ENCODE results near the gene MCIDAS. TPM values are rescaled to one million over a fixed set of nuclear protein-coding genes. Genes with fewer than 3 reads are reported as not detected.

Gene MCIDAS
- polyA plus RNA-seq, 3 donors: not detected

DNA sequence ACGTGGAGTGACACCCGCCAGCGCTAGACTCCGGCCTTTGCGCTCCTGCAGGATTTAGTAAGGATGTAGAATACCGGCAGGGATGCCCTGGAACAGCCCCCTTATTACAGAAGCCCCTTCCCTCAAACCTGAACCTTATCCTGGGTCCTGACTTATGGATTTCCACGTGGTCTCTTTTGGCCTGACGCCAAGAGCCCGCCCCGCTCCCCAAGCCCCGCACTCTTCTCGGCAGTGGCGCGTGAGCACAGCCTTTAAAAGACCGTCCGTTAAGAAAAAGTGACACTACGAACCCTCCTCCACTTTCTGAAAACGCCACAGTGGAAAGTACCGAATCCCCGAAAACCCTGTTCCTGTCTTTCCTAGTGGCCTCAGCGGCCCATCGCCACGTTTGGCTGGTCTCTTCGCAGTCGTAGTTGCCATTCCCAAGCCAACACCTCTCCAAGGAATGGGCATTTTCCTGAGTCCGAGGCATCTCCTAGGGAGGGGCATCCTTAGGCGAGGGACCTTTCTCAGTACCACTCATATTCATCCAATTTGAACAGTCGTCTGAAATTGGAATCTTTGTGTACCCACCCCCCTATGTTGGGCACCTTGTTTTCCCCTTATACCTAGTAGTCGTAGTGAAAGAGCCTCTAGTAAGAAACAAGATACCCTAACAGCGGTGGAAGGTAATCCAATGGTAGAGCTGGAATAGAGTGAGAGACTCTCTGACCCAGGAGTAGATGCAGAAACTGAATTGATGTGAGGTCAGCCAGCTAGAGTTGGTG is 732 bp upstream of the MCIDAS start:
- Histone ChIP-seq H3K4me2 (replicated peaks; ENCODE audit: extremely low read depth, low read length, poor library complexity, severe bottlenecking) (peak overlapping the region; percentile 70), H3K4me3 (replicated peaks in 1 of 3; ENCODE audit: low read depth in 2 of 3, low read length in 3 of 3) (peak overlapping the region in 1 of 3 experiments; percentile 59), H3K27ac (ENCODE audit: low read depth in 1 of 2, low read length in 2 of 2) (no peak overlapping the region), H3K36me3 (replicated peaks in 1 of 2; ENCODE audit: control insufficient read depth in 1 of 2, insufficient read depth in 2 of 2, low read length in 2 of 2) (no peaks in the 10 kb centered on the region), H3K79me2 (ENCODE audit: insufficient read depth, low read length) (no peaks in the 10 kb centered on the region), H4K20me1 (ENCODE audit: insufficient read depth, low read length) (no peaks in the 10 kb centered on the region), H3K4me1 (ENCODE audit: control insufficient read depth in 1 of 2, insufficient read depth in 2 of 2, low read length in 2 of 2) (peaks cover 28 to 47% of the 10 kb centered on the region in 2 donors), H3K9ac (ENCODE audit: insufficient read depth, low read length, poor library complexity, severe bottlenecking) (no peak overlapping the region), H3K27me3 (ENCODE audit: control insufficient read depth in 2 of 2, insufficient read depth in 2 of 2, low read length in 2 of 2) (peaks cover 95 to 98% of the 10 kb centered on the region in 2 donors), H3K9me3 (replicated peaks in 1 of 2; ENCODE audit: control insufficient read depth in 1 of 2, insufficient read depth in 1 of 2, low read length in 2 of 2) (peaks cover 5 to 62% of the 10 kb centered on the region in 2 donors), H2AFZ (ENCODE audit: insufficient read depth, low read depth, low read length, poor library complexity, severe bottlenecking) (no peak overlapping the region)
- WGBS (ENCODE audit: insufficient coverage): 5% methylated on average over 19 of the region's 30 CpGs
- intact Hi-C loops (cut with micrococcal nuclease): no loop called here
- Mint-ChIP-seq H3K4me1 (peaks cover 43% of the 10 kb centered on the region), H3K27ac (no peak overlapping the region), H3K36me3 (peaks cover 4 to 5% of the 10 kb centered on the region in 2 donors), H3K9me3 (peaks cover 0 to 40% (median 18%) of the 10 kb centered on the region in 7 donors), H3K4me3 (peak overlapping the region; percentile 27 to 68), H3K27me3 (ENCODE audit: low read depth in 3 of 3) (peaks cover 95 to 100% (median 97%) of the 10 kb centered on the region in 3 donors)
- DNase-seq: no peak
- TF ChIP-seq, protein P1, sequence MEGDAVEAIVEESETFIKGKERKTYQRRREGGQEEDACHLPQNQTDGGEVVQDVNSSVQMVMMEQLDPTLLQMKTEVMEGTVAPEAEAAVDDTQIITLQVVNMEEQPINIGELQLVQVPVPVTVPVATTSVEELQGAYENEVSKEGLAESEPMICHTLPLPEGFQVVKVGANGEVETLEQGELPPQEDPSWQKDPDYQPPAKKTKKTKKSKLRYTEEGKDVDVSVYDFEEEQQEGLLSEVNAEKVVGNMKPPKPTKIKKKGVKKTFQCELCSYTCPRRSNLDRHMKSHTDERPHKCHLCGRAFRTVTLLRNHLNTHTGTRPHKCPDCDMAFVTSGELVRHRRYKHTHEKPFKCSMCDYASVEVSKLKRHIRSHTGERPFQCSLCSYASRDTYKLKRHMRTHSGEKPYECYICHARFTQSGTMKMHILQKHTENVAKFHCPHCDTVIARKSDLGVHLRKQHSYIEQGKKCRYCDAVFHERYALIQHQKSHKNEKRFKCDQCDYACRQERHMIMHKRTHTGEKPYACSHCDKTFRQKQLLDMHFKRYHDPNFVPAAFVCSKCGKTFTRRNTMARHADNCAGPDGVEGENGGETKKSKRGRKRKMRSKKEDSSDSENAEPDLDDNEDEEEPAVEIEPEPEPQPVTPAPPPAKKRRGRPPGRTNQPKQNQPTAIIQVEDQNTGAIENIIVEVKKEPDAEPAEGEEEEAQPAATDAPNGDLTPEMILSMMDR (IDR thresholded peaks at IDR 0.05): no peak

DNA sequence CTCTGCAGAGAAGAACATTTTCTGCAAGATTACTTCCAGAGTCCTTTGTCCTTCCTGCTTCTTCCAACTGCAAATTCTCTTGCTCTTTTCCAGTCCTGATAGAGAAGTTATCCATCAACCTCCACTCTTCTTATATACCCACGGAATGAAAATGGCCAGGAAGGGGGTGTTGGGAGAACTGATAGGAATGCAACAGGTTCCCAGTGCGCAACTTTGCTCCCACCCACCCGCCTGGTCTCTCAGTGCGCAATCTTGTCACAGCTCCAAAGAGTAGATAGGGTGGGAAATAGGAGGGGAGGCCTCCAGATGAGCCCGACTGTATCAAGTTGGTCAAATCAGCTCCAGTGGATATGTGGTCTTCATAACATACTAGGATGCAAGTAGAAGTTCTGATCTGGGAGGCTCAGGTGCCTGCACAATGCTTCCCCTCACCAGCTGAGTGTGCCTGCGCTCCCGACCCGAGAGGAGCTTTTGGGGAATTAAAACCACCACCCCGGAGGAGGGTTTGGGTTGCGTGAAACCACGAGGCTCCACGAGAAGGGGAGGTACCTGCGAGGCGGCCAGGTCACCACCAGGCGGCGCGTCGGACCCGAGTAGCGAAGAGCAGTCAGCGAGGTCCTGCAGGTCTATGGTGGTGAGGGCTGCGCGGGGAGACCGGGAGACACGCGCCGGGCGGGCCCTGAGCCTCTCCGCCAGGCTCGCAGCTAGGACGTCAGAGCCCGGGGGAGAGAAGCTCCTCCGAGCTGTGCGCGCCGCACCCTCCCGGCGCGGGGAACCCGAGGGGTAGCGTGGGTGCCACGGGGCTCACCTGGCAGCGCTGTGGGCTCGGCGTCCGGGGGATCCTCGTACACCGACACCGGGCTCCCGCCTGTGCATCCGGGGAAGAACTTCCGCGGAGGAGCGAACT is 835 bp downstream of the MCIDAS start:
- Histone ChIP-seq H3K9ac (ENCODE audit: insufficient read depth, low read length, poor library complexity, severe bottlenecking) (no peak overlapping the region), H3K36me3 (replicated peaks in 1 of 2; ENCODE audit: control insufficient read depth in 1 of 2, insufficient read depth in 2 of 2, low read length in 2 of 2) (no peaks in the 10 kb centered on the region), H3K27ac (ENCODE audit: low read depth in 1 of 2, low read length in 2 of 2) (no peak overlapping the region), H3K9me3 (replicated peaks in 1 of 2; ENCODE audit: control insufficient read depth in 1 of 2, insufficient read depth in 1 of 2, low read length in 2 of 2) (peaks cover 0 to 67% of the 10 kb centered on the region in 2 donors), H3K27me3 (ENCODE audit: control insufficient read depth in 2 of 2, insufficient read depth in 2 of 2, low read length in 2 of 2) (peaks cover 95 to 98% of the 10 kb centered on the region in 2 donors), H3K4me1 (ENCODE audit: control insufficient read depth in 1 of 2, insufficient read depth in 2 of 2, low read length in 2 of 2) (peaks cover 16 to 37% of the 10 kb centered on the region in 2 donors), H2AFZ (ENCODE audit: insufficient read depth, low read depth, low read length, poor library complexity, severe bottlenecking) (peak overlapping the region; percentile 41), H3K4me3 (replicated peaks in 1 of 3; ENCODE audit: low read depth in 2 of 3, low read length in 3 of 3) (peak overlapping the region in 1 of 3 experiments; percentile 59), H3K4me2 (replicated peaks; ENCODE audit: extremely low read depth, low read length, poor library complexity, severe bottlenecking) (peak overlapping the region; percentile 70), H4K20me1 (ENCODE audit: insufficient read depth, low read length) (no peaks in the 10 kb centered on the region), H3K79me2 (ENCODE audit: insufficient read depth, low read length) (no peaks in the 10 kb centered on the region)
- WGBS (ENCODE audit: insufficient coverage): 3% methylated on average over 42 of the region's 54 CpGs
- H3K36me3 Mint-ChIP-seq: peaks cover 3 to 6% of the 10 kb centered on the region in 2 donors
- DNase-seq: no peak
- peaks cover 0 to 30% (median 12%) of the 10 kb centered on the region in 7 donors for H3K9me3 Mint-ChIP-seq
- TF ChIP-seq, protein P1 (IDR thresholded peaks at IDR 0.05): peak; percentile 10
- no peak overlapping the region for H3K27ac Mint-ChIP-seq
- H3K4me3 Mint-ChIP-seq: peak overlapping the region; percentile 20 to 86
- intact Hi-C loops (cut with micrococcal nuclease): no loop called here
- H3K4me1 Mint-ChIP-seq: peaks cover 37% of the 10 kb centered on the region
- H3K27me3 Mint-ChIP-seq (ENCODE audit: low read depth in 3 of 3): peaks cover 94 to 100% (median 96%) of the 10 kb centered on the region in 3 donors
